Measurements from ENCODE around the gene GNG7. TPM values are rescaled to one million over a fixed set of nuclear protein-coding genes. Genes with fewer than 3 reads are reported as not detected.

GNG7 gene
- total RNA-seq, 2 donors from 2014 or later = 8.7 to 22.9 TPM

GRCh38 chr19:2701361-2702169, 929 bp downstream of the GNG7 start:
- Histone ChIP-seq H3K4me3 (peak overlapping the region; percentile 53 to 73), H3K4me1 (replicated peaks) (peaks cover 6% of the 10 kb centered on the region), H3K27ac (no peak overlapping the region), H3K27me3 (replicated peaks; ENCODE audit: insufficient read depth) (no peaks in the 10 kb centered on the region), H3K36me3 (no peaks in the 10 kb centered on the region), H3K9me3 (no peaks in the 10 kb centered on the region)
- TF ChIP-seq POLR2AphosphoS5 (IDR thresholded peaks at IDR 0.05) = no peak
- no peak for TF ChIP-seq POLR2A (IDR thresholded peaks at IDR 0.05)
- TF ChIP-seq CTCF (IDR thresholded peaks at IDR 0.05) = no peak
- 8% methylated on average over 9 of the region's 9 CpGs for WGBS
- no peak for DNase-seq (ENCODE audit: low spot score)
- intact Hi-C loops (cut with DNase I) = loop anchor here (5.0 kb wide), 1 partner anchor 49 kb away; no protein-coding TSS in a partner anchor

- H3K36me3 ChIP-seq = no peaks in the 10 kb centered on the region
- no peaks in the 10 kb centered on the region for H3K27me3 ChIP-seq (replicated peaks; ENCODE audit: insufficient read depth)
- TF ChIP-seq POLR2A (IDR thresholded peaks at IDR 0.05) (no peak), POLR2AphosphoS5 (IDR thresholded peaks at IDR 0.05) (no peak), CTCF (IDR thresholded peaks at IDR 0.05) (no peak)
- H3K4me1 ChIP-seq (replicated peaks) = peaks cover 6% of the 10 kb centered on the region
- H3K4me3 ChIP-seq = no peak overlapping the region
- DNase-seq (ENCODE audit: low spot score) = no peak
- no peak overlapping the region for H3K27ac ChIP-seq
- no peaks in the 10 kb centered on the region for H3K9me3 ChIP-seq
- intact Hi-C loops (cut with DNase I) = loop anchor here (5.0 kb wide), 1 partner anchor 49 kb away; no protein-coding TSS in a partner anchor
- WGBS = 38% methylated on average over 26 of the region's 26 CpGs
Measured at GRCh38 chr19:2700660-2701360, 1.7 kb downstream of the GNG7 start.

- H3K27me3 ChIP-seq (replicated peaks; ENCODE audit: insufficient read depth) = no peaks in the 10 kb centered on the region
- no peaks in the 10 kb centered on the region for H3K36me3 ChIP-seq
- no peak overlapping the region for H3K4me3 ChIP-seq
- H3K27ac ChIP-seq = no peak overlapping the region
- DNase-seq (ENCODE audit: low spot score) = no peak
- no peaks in the 10 kb centered on the region for H3K9me3 ChIP-seq
- WGBS = 77% methylated on average over 15 of the region's 15 CpGs
- TF ChIP-seq POLR2AphosphoS5 (IDR thresholded peaks at IDR 0.05) (no peak), CTCF (IDR thresholded peaks at IDR 0.05) (no peak), POLR2A (IDR thresholded peaks at IDR 0.05) (no peak)
- intact Hi-C loops (cut with DNase I) = loop anchor here (5.0 kb wide), 1 partner anchor 47 kb away; no protein-coding TSS in a partner anchor
- H3K4me1 ChIP-seq (replicated peaks) = peaks cover 6% of the 10 kb centered on the region
Measured at GRCh38 chr19:2699413-2700140, 2.9 kb downstream of the GNG7 start.

GRCh38 chr19:2694196-2694595, 8.3 kb downstream of the GNG7 start:
- 74% methylated on average over 5 of the region's 5 CpGs for WGBS
- intact Hi-C loops (cut with DNase I) = loop anchor here (2.0 kb wide), 1 partner anchor 19 kb away; no protein-coding TSS in a partner anchor
- Histone ChIP-seq H3K27me3 (replicated peaks; ENCODE audit: insufficient read depth) (no peaks in the 10 kb centered on the region), H3K27ac (no peak overlapping the region), H3K4me3 (no peak overlapping the region), H3K9me3 (no peaks in the 10 kb centered on the region), H3K36me3 (no peaks in the 10 kb centered on the region), H3K4me1 (replicated peaks) (no peaks in the 10 kb centered on the region)
- DNase-seq (ENCODE audit: low spot score) = no peak
- no peak for TF ChIP-seq POLR2AphosphoS5 (IDR thresholded peaks at IDR 0.05)
- TF ChIP-seq CTCF (IDR thresholded peaks at IDR 0.05) = no peak
- TF ChIP-seq POLR2A (IDR thresholded peaks at IDR 0.05) = no peak
